Smooth muscle cell (in vitro differentiated cells): ENCODE data around the gene HOXB2. TPM values are rescaled to one million over a fixed set of nuclear protein-coding genes. Genes with fewer than 3 reads are reported as not detected.
A peak's percentile ranks its signal among the peaks of the same experiment; 100 is the strongest.

Experiments
- DNase-seq: peaks from one replicate; lab custom pipeline; 2025; ENCODE audit not compliant: unreplicated experiment; lab: John Stamatoyannopoulos, UW
- H2AFZ ChIP-seq: fragments of 200-600 bp; sonication (generic); 2 replicates; pipeline ENCODE4 v1.6.0; 2016; ENCODE audit warnings: antibody characterized with exemption, low read depth, mild to moderate bottlenecking
- H3F3A ChIP-seq: fragments of 200-600 bp; sonication (generic); 2 replicates; pipeline ENCODE4 v1.6.0; 2017; ENCODE audit warnings: antibody characterized with exemption, low read depth
- H3K27ac ChIP-seq: fragments of 200-600 bp; sonication (generic); 2 replicates; pipeline ENCODE4 v1.5.1; 2016; ENCODE audit warnings: low read depth, mild to moderate bottlenecking
- H3K27me3 ChIP-seq: fragments of 200-600 bp; sonication (generic); 2 replicates; pipeline ENCODE4 v1.6.1; 2016; ENCODE audit warnings: low read depth, mild to moderate bottlenecking
- H3K36me3 ChIP-seq: fragments of 200-600 bp; sonication (generic); 2 replicates; pipeline ENCODE4 v1.5.1; 2016; ENCODE audit warnings: low read depth
- H3K4me1 ChIP-seq: fragments of 200-600 bp; sonication (generic); 2 replicates; pipeline ENCODE4 v1.5.1; 2016; ENCODE audit warnings: low read depth
- H3K4me2 ChIP-seq: fragments of 200-600 bp; sonication (generic); 2 replicates; pipeline ENCODE4 v1.6.0; 2016; ENCODE audit warnings: mild to moderate bottlenecking
- H3K4me3 ChIP-seq: fragments of 200-600 bp; sonication (generic); 2 replicates; pipeline ENCODE4 v1.5.1; 2016; ENCODE audit warnings: mild to moderate bottlenecking
- H3K79me2 ChIP-seq: fragments of 200-600 bp; sonication (generic); 2 replicates; pipeline ENCODE4 v1.6.0; 2016; ENCODE audit warnings: low read depth, mild to moderate bottlenecking
- H3K9ac ChIP-seq: fragments of 200-600 bp; sonication (generic); 2 replicates; pipeline ENCODE4 v1.6.0; 2016; ENCODE audit warnings: low read depth
- H3K9me3 ChIP-seq: fragments of 200-600 bp; sonication (generic); replicated peaks from 2 replicates; pipeline ENCODE4 v1.5.1; 2016; ENCODE audit warnings: low read depth
- H4K20me1 ChIP-seq: fragments of 200-600 bp; sonication (generic); 2 replicates; pipeline ENCODE4 v1.6.0; 2016; ENCODE audit warnings: low read depth
- CTCF ChIP-seq: fragments of 200-600 bp; sonication (generic); IDR thresholded peaks from 2 replicates; pipeline ENCODE4 v1.5.1; 2017; ENCODE audit warnings: borderline replicate concordance, mild to moderate bottlenecking, antibody characterized with exemption; ENCODE audit not compliant: insufficient read depth, poor library complexity, severe bottlenecking
- WGBS: methylation state at CpG from one replicate; pipeline ENCODE4 v1.1.7; 2016; ENCODE audit warnings: low lambda C conversion rate; 5-methylcytosine and 5-hydroxymethylcytosine counted together
- polyA plus RNA-seq: library from polyadenylated mRNA; unstranded; fragments of >200 nt; fragmentation: Nextera tagmentation; extraction: Ambion mirVana; gene quantifications from 2 replicates; pipeline ENCODE4 v1.2.1, GENCODE V29; 2016
- total RNA-seq: library from RNA; depleted of rRNA; stranded (reverse); fragments of >200 nt; gene quantifications from 2 replicates; pipeline ENCODE4 v1.2.3, GENCODE V29; 2014

The HOXB2 gene
- total and polyA plus RNA-seq, 2 experiments from 2014 or later: 26.5 to 40.4 TPM

- H3F3A ChIP-seq: peaks cover 14% of the 10 kb centered on the region
- no peak overlapping the region for H2AFZ ChIP-seq
- no peak overlapping the region for H3K9ac ChIP-seq
- no peak overlapping the region for H3K4me3 ChIP-seq
- TF ChIP-seq CTCF: no peak
- H3K9me3 ChIP-seq: no peaks in the 10 kb centered on the region
- no peaks in the 10 kb centered on the region for H3K36me3 ChIP-seq
- no peak overlapping the region for H3K27ac ChIP-seq
- no peaks in the 10 kb centered on the region for H3K4me1 ChIP-seq
- no peak overlapping the region for H3K4me2 ChIP-seq
- H3K27me3 ChIP-seq: peaks cover 53% of the 10 kb centered on the region
- 76% methylated on average over 5 of the region's 5 CpGs for WGBS
- H4K20me1 ChIP-seq: peaks cover 53% of the 10 kb centered on the region
- peaks cover 17% of the 10 kb centered on the region for H3K79me2 ChIP-seq
- DNase-seq: no peak
Observed at GRCh38 chr17:48553190-48553547, 8.3 kb upstream of the HOXB2 start.

- H3K27me3 ChIP-seq: peaks cover 51% of the 10 kb centered on the region
- no peak overlapping the region for H3K4me2 ChIP-seq
- no peak overlapping the region for H3K9ac ChIP-seq
- no peaks in the 10 kb centered on the region for H3K4me1 ChIP-seq
- DNase-seq: no peak
- H2AFZ ChIP-seq: no peak overlapping the region
- H3F3A ChIP-seq: peaks cover 14% of the 10 kb centered on the region
- WGBS: 55% methylated on average over 7 of the region's 11 CpGs
- peaks cover 48% of the 10 kb centered on the region for H4K20me1 ChIP-seq
- no peaks in the 10 kb centered on the region for H3K9me3 ChIP-seq
- TF ChIP-seq CTCF: no peak
- no peaks in the 10 kb centered on the region for H3K36me3 ChIP-seq
- no peak overlapping the region for H3K27ac ChIP-seq
- H3K4me3 ChIP-seq: no peak overlapping the region
- H3K79me2 ChIP-seq: peaks cover 17% of the 10 kb centered on the region
Observed at GRCh38 chr17:48552466-48553189, 7.7 kb upstream of the HOXB2 start.

GRCh38 chr17:48551596-48552465, 6.9 kb upstream of the HOXB2 start:
- Histone ChIP-seq H3K79me2 (peaks cover 17% of the 10 kb centered on the region), H3F3A (peaks cover 14% of the 10 kb centered on the region), H3K27ac (no peak overlapping the region), H3K9me3 (no peaks in the 10 kb centered on the region), H4K20me1 (peaks cover 40% of the 10 kb centered on the region), H3K4me2 (no peak overlapping the region), H2AFZ (no peak overlapping the region), H3K36me3 (no peaks in the 10 kb centered on the region), H3K9ac (no peak overlapping the region), H3K4me3 (no peak overlapping the region), H3K27me3 (peaks cover 51% of the 10 kb centered on the region), H3K4me1 (no peaks in the 10 kb centered on the region)
- 63% methylated on average over 42 of the region's 47 CpGs for WGBS
- no peak for DNase-seq
- TF ChIP-seq CTCF: no peak

- no peak overlapping the region for H3K4me3 ChIP-seq
- no peaks in the 10 kb centered on the region for H3K4me1 ChIP-seq
- H4K20me1 ChIP-seq: peaks cover 33% of the 10 kb centered on the region
- peaks cover 51% of the 10 kb centered on the region for H3K27me3 ChIP-seq
- no peak overlapping the region for H3K27ac ChIP-seq
- no peak overlapping the region for H3K9ac ChIP-seq
- WGBS: 60% methylated on average over 16 of the region's 19 CpGs
- H3F3A ChIP-seq: peaks cover 20% of the 10 kb centered on the region
- DNase-seq: no peak
- no peak overlapping the region for H2AFZ ChIP-seq
- TF ChIP-seq CTCF: no peak
- peak overlapping the region; percentile 65 for H3K4me2 ChIP-seq
- H3K36me3 ChIP-seq: no peaks in the 10 kb centered on the region
- peaks cover 14% of the 10 kb centered on the region for H3K79me2 ChIP-seq
- no peaks in the 10 kb centered on the region for H3K9me3 ChIP-seq
Observed at GRCh38 chr17:48551214-48551555, 6.3 kb upstream of the HOXB2 start.
